ENCODE measurements around the gene VPS8.

- no peak for TF ChIP-seq POLR2A (IDR thresholded peaks at IDR 0.05; ENCODE audit: low read depth)
- TF ChIP-seq POLR2AphosphoS5 (IDR thresholded peaks at IDR 0.05) = no peak
Measured at GRCh38 chr3:184968115-184968514, 156.1 kb downstream of the VPS8 start.
